H9 (cell line): ENCODE data around the gene PHACTR1. TPM values are rescaled to one million over a fixed set of nuclear protein-coding genes. Genes with fewer than 3 reads are reported as not detected.
A peak's percentile ranks its signal among the peaks of the same experiment; 100 is the strongest.

Experiments used
- DNase-seq: peaks from one replicate; pipeline ENCODE4 v3.0.0-alpha.2; 2017
- H2AFZ ChIP-seq: one replicate; pipeline ENCODE4 v1.6.1; 2013; ENCODE audit warnings: mild to moderate bottlenecking, low read length, control low read depth, moderate library complexity
- H2AK5ac ChIP-seq: 2 replicates; pipeline ENCODE4 v1.6.1; 2013; ENCODE audit warnings: low read length, control low read depth, mixed read lengths; ENCODE audit not compliant: insufficient read length
- H2BK120ac ChIP-seq: one replicate; pipeline ENCODE4 v1.6.1; 2013; ENCODE audit warnings: low read depth, mild to moderate bottlenecking, low read length, control low read depth, inconsistent platforms; ENCODE audit not compliant: poor library complexity, severe bottlenecking
- H2BK12ac ChIP-seq: 2 replicates; pipeline ENCODE4 v1.6.1; 2013; ENCODE audit warnings: low read length, control low read depth, mixed read lengths, low read depth; ENCODE audit not compliant: insufficient read length
- H2BK15ac ChIP-seq: 2 replicates; pipeline ENCODE4 v1.6.1; 2013; ENCODE audit warnings: low read depth, low read length, control low read depth
- H2BK20ac ChIP-seq: one replicate; pipeline ENCODE4 v1.6.1; 2013; ENCODE audit warnings: low read depth, mild to moderate bottlenecking, low read length, control low read depth, inconsistent platforms; ENCODE audit not compliant: poor library complexity, severe bottlenecking
- H2BK5ac ChIP-seq: 2 replicates; pipeline ENCODE4 v1.6.1; 2013; ENCODE audit warnings: low read length, control low read depth, mixed read lengths; ENCODE audit not compliant: insufficient read length
- H3K14ac ChIP-seq: 2 replicates; pipeline ENCODE4 v1.6.1; 2013; ENCODE audit warnings: low read length, control low read depth; ENCODE audit not compliant: insufficient read depth
- H3K18ac ChIP-seq: 2 replicates; pipeline ENCODE4 v1.6.1; 2013; ENCODE audit warnings: low read depth, mild to moderate bottlenecking, mixed read lengths, low read length, control low read depth; ENCODE audit not compliant: insufficient read length
- H3K23ac ChIP-seq: 2 replicates; pipeline ENCODE4 v1.6.1; 2013; ENCODE audit warnings: low read length, control low read depth, mixed read lengths, low read depth; ENCODE audit not compliant: insufficient read length
- H3K23me2 ChIP-seq: 2 replicates; pipeline ENCODE4 v1.6.1; 2013; ENCODE audit warnings: low read depth, mild to moderate bottlenecking, mixed read lengths, low read length, control low read depth; ENCODE audit not compliant: insufficient read length, poor library complexity, severe bottlenecking
- H3K27ac ChIP-seq: 2 replicates; pipeline ENCODE4 v1.5.1; 2013; ENCODE audit warnings: low read length, control low read depth, mixed read lengths, low read depth; ENCODE audit not compliant: insufficient read length
- H3K27me3 ChIP-seq: 2 replicates; pipeline ENCODE4 v1.6.1; 2013; ENCODE audit warnings: low read length, control low read depth, inconsistent platforms; ENCODE audit not compliant: insufficient read depth
- H3K4ac ChIP-seq: 2 replicates; pipeline ENCODE4 v1.6.1; 2013; ENCODE audit warnings: low read depth, mild to moderate bottlenecking, control low read depth, inconsistent platforms, low read length, moderate library complexity
- H3K4me1 ChIP-seq: 2 replicates; pipeline ENCODE4 v1.6.1; 2013; ENCODE audit warnings: low read length, control low read depth, inconsistent platforms; ENCODE audit not compliant: insufficient read depth
- H3K4me2 ChIP-seq: 2 replicates; pipeline ENCODE4 v1.6.1; 2013; ENCODE audit warnings: low read length, control low read depth, mixed read lengths; ENCODE audit not compliant: insufficient read length, insufficient read depth
- H3K56ac ChIP-seq: 2 replicates; pipeline ENCODE4 v1.6.1; 2013; ENCODE audit warnings: low read depth, mild to moderate bottlenecking, mixed read lengths, low read length, control low read depth; ENCODE audit not compliant: insufficient read length
- H3K79me1 ChIP-seq: 2 replicates; pipeline ENCODE4 v1.6.1; 2013; ENCODE audit warnings: low read depth, mild to moderate bottlenecking, moderate library complexity, low read length, control low read depth, inconsistent platforms; ENCODE audit not compliant: insufficient read depth, poor library complexity, severe bottlenecking
- H3K79me2 ChIP-seq: 2 replicates; pipeline ENCODE4 v1.6.1; 2013; ENCODE audit warnings: low read length, control low read depth, inconsistent platforms; ENCODE audit not compliant: insufficient read depth
- H3K9ac ChIP-seq: 2 replicates; pipeline ENCODE4 v1.6.1; 2013; ENCODE audit warnings: low read length, control low read depth, mixed read lengths; ENCODE audit not compliant: insufficient read length; ENCODE audit errors: extremely low read depth
- H3K9me3 ChIP-seq: one replicate; pipeline ENCODE4 v1.6.1; 2013; ENCODE audit warnings: low read depth, low read length, inconsistent platforms; ENCODE audit not compliant: control insufficient read depth
- H3T11ph ChIP-seq: one replicate; pipeline ENCODE4 v1.6.1; 2013; ENCODE audit warnings: mild to moderate bottlenecking, low read length, control low read depth, inconsistent platforms
- H4K20me1 ChIP-seq: one replicate; pipeline ENCODE4 v1.6.1; 2013; ENCODE audit not compliant: control insufficient read depth, insufficient read length, insufficient read depth
- H4K5ac ChIP-seq: 2 replicates; pipeline ENCODE4 v1.6.1; 2013; ENCODE audit warnings: low read depth, mild to moderate bottlenecking, mixed read lengths, low read length, control low read depth; ENCODE audit not compliant: insufficient read length
- H4K8ac ChIP-seq: replicated peaks from 2 replicates; pipeline ENCODE4 v1.6.1; 2013; ENCODE audit warnings: low read length, control low read depth, mixed read lengths, low read depth; ENCODE audit not compliant: insufficient read length
- H4K91ac ChIP-seq: 2 replicates; pipeline ENCODE4 v1.6.1; 2013; ENCODE audit warnings: low read depth, mild to moderate bottlenecking, moderate library complexity, mixed read lengths, low read length, control low read depth; ENCODE audit not compliant: insufficient read length
- H3K27ac Mint-ChIP-seq, 3 experiments: 2 replicates in 2 of 3; 3 replicates in 1 of 3; pipeline ENCODE4 v1.8.0; 2020 to 2021; ENCODE audit warnings: mixed read lengths in 3 of 3, mild to moderate bottlenecking in 1 of 3, moderate library complexity in 1 of 3
- H3K27me3 Mint-ChIP-seq: 2 replicates; pipeline ENCODE4 v1.8.0; 2021; ENCODE audit warnings: low read depth, mild to moderate bottlenecking, moderate library complexity, mixed read lengths
- H3K36me3 Mint-ChIP-seq, 3 experiments: 2 replicates in 2 of 3; 3 replicates in 1 of 3; pipeline ENCODE4 v1.8.0; 2020 to 2021; ENCODE audit warnings: low read depth in 3 of 3, mixed read lengths in 3 of 3; ENCODE audit not compliant: insufficient read depth in 1 of 3
- H3K4me1 Mint-ChIP-seq, 2 experiments: 2 replicates each; pipeline ENCODE4 v1.8.0; 2020; ENCODE audit warnings: mixed read lengths in 2 of 2
- H3K4me3 Mint-ChIP-seq, 2 experiments: 2 replicates in 1 of 2; 3 replicates in 1 of 2; pipeline ENCODE4 v1.8.0; 2020 to 2021; ENCODE audit warnings: mild to moderate bottlenecking in 2 of 2, mixed read lengths in 2 of 2, moderate library complexity in 1 of 2
- H3K9me3 Mint-ChIP-seq, 2 experiments: 2 replicates in 1 of 2; 3 replicates in 1 of 2; pipeline ENCODE4 v1.8.0; 2020; ENCODE audit warnings: mild to moderate bottlenecking in 2 of 2, mixed read lengths in 2 of 2, moderate library complexity in 1 of 2
- WGBS: extraction: QIAGEN DNeasy Blood & Tissue Kit; methylation state at CpG from one replicate; pipeline ENCODE4 v1.1.7; 2013; ENCODE audit warnings: missing lambda C conversion rate, low lambda C conversion rate, mixed read lengths; ENCODE audit not compliant: insufficient read length; ENCODE audit errors: extremely low coverage; 5-methylcytosine and 5-hydroxymethylcytosine counted together
- total RNA-seq: library from RNA; stranded (reverse); gene quantifications from 2 replicates; pipeline ENCODE4 v1.2.1, GENCODE V29; 2021
- TF ChIP-seq, protein P1 (sequence below): fragments of 200-600 bp; sonication (generic); conservative IDR thresholded peaks from 3 replicates; pipeline ENCODE4 v1.8.0; 2021; ENCODE audit warnings: antibody characterized with exemption, mild to moderate bottlenecking

The PHACTR1 gene
- total RNA-seq, 1 experiment from 2014 or later: 15.9 TPM

DNA sequence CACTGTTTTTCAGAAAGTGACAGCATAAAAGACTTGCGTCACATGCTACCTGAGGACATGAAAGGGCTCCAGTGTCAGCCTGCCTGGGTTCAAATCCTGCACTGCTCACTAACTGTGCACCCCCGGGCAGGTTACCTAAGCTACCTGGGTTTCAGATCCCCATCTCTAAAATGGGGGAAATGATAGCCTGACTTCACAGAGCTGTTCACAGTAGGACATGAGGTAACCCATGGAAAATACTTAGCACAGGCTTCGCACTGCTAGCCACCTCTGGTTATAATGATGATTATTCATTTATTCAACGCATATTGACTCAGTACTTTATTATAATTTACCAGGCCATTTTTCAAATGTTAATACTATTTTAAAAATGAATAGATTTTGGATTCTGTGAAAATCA is 588.7 kb downstream of the PHACTR1 start:
- WGBS: no CpG with 5 or more reads among the region's 4 CpGs
- no peaks in the 10 kb centered on the region for H3K4me1 ChIP-seq
- H3K9ac ChIP-seq: no peak overlapping the region
- no peaks in the 10 kb centered on the region for H3K27me3 ChIP-seq
- TF ChIP-seq, protein P1, sequence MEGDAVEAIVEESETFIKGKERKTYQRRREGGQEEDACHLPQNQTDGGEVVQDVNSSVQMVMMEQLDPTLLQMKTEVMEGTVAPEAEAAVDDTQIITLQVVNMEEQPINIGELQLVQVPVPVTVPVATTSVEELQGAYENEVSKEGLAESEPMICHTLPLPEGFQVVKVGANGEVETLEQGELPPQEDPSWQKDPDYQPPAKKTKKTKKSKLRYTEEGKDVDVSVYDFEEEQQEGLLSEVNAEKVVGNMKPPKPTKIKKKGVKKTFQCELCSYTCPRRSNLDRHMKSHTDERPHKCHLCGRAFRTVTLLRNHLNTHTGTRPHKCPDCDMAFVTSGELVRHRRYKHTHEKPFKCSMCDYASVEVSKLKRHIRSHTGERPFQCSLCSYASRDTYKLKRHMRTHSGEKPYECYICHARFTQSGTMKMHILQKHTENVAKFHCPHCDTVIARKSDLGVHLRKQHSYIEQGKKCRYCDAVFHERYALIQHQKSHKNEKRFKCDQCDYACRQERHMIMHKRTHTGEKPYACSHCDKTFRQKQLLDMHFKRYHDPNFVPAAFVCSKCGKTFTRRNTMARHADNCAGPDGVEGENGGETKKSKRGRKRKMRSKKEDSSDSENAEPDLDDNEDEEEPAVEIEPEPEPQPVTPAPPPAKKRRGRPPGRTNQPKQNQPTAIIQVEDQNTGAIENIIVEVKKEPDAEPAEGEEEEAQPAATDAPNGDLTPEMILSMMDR: no peak
- no peaks in the 10 kb centered on the region for H3K4me1 Mint-ChIP-seq
- H4K91ac ChIP-seq: no peak overlapping the region
- no peak overlapping the region for H2BK12ac ChIP-seq
- H2BK120ac ChIP-seq: no peak overlapping the region
- no peak overlapping the region for H2BK15ac ChIP-seq
- no peak overlapping the region for H2AFZ ChIP-seq
- no peak overlapping the region for H2AK5ac ChIP-seq
- no peaks in the 10 kb centered on the region for H3K27me3 Mint-ChIP-seq
- no peak overlapping the region for H3K4ac ChIP-seq
- no peak overlapping the region for H2BK5ac ChIP-seq
- no peaks in the 10 kb centered on the region for H3K9me3 ChIP-seq
- H2BK20ac ChIP-seq: no peak overlapping the region
- H3K4me2 ChIP-seq: no peak overlapping the region
- no peaks in the 10 kb centered on the region for H3K9me3 Mint-ChIP-seq
- H4K20me1 ChIP-seq: no peaks in the 10 kb centered on the region
- H3K27ac ChIP-seq: no peak overlapping the region
- H3K23ac ChIP-seq: no peak overlapping the region
- peaks cover 16 to 61% (median 55%) of the 10 kb centered on the region in 3 experiments; a peak in 6 of 7 replicates for H3K36me3 Mint-ChIP-seq
- H3K23me2 ChIP-seq: no peaks in the 10 kb centered on the region
- H3T11ph ChIP-seq: no peak overlapping the region
- H3K79me1 ChIP-seq: no peaks in the 10 kb centered on the region
- H3K79me2 ChIP-seq: no peaks in the 10 kb centered on the region
- H3K27ac Mint-ChIP-seq: 0 out of 7 replicates have a peak overlapping the region, but pooled peaks of 1 of the 3 experiments have one; percentile 54
- H4K8ac ChIP-seq: no peak overlapping the region
- no peak overlapping the region for H3K56ac ChIP-seq
- DNase-seq: no peak
- no peak overlapping the region for H3K4me3 Mint-ChIP-seq
- H4K5ac ChIP-seq: no peak overlapping the region
- no peak overlapping the region for H3K14ac ChIP-seq
- H3K18ac ChIP-seq: no peak overlapping the region
